Non-pigmented ciliary epithelial cell (primary cell): ENCODE data around the gene ADAM22.

ENCODE experiments used
- DNase-seq: peaks from one replicate; pipeline ENCODE4 v3.0.0-alpha.2; 2010; ENCODE audit warnings: low read depth

The ADAM22 gene

DNA sequence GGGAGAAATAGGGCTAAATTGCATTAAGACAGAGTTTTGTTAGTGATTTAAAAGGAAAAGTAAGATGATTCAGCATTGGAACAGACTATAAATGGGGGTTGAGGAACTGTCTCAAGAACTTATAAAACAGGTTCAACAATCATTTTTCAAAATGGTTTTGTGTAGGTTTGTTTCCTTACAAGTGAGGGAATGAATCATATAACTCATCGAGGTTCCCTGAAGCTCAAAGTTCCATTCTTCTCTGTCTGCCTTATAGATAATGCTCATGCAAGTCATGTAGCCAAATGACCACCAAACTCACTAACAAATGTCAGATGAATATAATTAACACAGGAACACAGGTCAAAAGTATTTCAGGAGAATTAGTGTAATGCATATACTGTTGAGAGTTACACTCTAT is 27.7 kb downstream of the ADAM22 start:
- DNase-seq, result no peak

DNA sequence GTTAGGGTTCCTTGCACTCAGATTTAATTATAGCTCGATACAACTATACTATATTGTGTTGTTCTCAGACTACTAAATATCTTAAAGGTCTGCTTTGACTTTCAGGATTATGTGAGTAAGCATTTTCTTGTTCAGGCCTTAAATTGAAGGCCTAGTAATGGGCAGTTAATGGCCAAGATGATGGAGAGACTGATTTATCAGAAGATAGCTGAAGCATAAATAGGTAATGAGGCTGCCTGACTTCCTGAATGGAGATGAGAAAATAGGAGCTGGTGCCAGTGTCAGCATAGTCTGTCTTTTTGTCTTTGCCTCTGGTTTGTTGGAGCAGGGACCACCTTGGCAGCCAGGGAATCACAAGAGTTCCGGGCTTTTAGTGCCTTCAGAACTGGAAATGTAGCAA is 32.2 kb downstream of the ADAM22 start:
- DNase-seq, result no peak

DNA sequence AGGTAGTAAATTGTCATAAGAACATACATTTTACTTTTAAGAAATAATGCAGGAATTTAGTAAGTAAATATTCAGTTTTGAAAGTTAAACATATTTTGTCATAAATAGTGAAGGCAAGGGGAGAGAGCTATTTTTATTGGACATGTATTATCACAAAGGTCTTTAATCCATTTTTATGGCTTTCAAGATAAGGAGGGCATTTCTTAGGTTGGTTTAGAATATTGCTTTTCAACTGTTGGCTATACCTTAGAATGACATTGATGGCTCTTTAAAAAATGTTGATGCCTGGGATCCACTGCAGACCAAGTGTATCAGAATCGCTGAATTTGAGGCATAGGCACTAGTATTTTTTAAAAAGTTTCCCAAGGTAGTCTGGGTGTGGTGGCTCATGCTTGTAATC is 34.0 kb downstream of the ADAM22 start:
- no peak for DNase-seq

GRCh38 chr7:87982116-87982515 is 48.1 kb downstream of the ADAM22 start:
- DNase-seq, result no peak

- no peak for DNase-seq
These were observed 50.0 kb downstream of the ADAM22 start for GRCh38 chr7:87984088-87984487.

GRCh38 chr7:87993269-87993668 is 59.2 kb downstream of the ADAM22 start:
- no peak for DNase-seq

GRCh38 chr7:87999261-87999660 is 65.2 kb downstream of the ADAM22 start:
- DNase-seq, result no peak

- no peak for DNase-seq
These were observed 67.9 kb downstream of the ADAM22 start for GRCh38 chr7:88001744-88002530.

DNA sequence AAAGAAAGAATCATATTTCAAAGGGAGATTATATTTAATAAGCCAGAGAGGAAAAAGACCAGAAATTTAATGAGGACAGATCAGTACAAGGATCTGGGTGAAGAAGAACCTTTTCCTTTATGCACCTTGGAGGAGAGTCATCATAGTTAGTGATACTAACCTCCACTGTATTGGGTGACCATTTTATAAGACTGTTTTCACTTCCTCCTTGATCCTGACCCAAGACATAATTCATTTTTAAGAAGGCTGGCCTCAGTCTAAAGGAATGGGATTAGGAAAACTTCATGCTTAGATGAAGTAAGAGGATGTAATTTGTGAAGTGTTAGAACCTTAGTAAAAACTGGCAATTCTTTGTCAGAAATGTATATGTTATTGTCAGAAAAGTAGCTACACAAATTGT is 68.6 kb downstream of the ADAM22 start:
- DNase-seq, result no peak

- DNase-seq, result no peak
These were observed 69.5 kb downstream of the ADAM22 start for GRCh38 chr7:88003581-88003980.

DNA sequence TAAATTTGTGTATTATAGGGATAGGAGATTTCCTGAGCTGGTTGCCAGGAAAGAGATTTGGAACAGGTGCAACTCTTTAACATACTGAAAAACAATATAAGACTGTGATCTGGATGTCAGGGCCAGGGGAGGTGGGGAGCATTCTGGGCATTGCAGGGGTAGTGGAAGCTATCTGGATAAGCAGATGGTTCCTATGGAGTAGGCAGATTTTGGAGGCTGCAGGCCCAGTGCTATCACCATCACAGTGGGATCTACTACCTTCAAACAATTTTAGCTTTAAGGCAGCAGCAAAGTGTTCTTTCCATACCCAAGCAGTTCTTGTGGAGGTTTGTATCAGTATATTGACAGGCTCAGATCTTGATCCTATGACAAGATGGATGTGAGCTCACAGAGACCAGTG is 71.1 kb downstream of the ADAM22 start:
- no peak for DNase-seq

DNA sequence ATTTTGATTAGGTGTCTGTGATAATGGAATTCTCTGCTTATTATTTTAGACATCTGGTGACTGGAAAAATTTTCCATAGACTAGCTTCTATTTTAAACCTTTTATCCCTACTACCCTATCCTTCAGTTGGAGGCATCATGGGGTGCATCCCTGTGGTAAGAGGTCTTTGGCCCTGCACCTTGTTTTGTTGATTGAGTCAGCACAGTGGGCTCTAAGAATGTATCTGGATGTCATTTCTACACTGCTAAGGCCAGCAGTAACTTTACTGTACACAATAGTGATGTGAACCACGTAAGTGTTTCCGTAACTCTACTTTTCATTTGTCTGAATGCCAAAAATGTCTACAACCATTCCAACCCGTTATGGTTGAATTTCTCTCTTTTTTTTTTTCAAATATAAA is 75.6 kb downstream of the ADAM22 start:
- DNase-seq, result no peak

- DNase-seq, result no peak
These were observed 78.0 kb downstream of the ADAM22 start for GRCh38 chr7:88012086-88012485.

DNA sequence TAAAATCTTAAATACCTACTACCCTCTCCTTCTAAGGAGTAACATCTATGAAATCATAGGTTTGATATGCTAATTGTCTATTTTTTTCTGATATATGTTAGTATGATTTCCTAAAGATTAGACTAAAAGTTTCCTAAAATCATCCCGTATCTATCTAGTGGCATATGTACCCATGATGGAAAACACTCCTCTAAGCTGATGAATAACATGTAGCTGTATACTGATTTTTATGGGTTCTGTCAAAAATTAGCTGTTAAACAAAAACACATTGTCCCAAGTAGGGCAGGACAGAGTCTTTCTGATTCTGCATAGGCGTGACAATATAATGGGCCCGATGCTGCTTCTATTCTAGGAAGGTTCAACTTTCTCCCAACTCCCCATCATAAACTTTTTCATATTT is 79.9 kb downstream of the ADAM22 start:
- DNase-seq, result no peak

DNA sequence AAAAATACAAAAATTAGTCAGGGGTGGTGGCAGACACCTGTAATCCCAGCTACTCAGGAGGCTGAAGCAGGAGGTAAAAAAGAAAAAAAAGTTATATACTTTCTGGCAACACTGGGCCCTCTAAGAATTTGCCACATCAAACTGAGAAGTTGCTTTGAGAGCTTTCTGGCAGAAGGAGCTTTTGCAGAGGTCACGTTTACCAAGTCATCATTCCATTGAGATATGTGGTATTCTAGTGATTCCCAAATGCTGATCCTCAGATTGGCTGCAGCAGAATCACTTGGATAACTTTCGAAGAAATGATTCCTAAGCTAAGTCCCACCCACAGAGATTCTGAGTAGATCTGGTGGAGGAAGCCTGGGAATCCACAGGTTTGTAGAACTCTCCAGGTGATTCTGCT is 80.5 kb downstream of the ADAM22 start:
- DNase-seq, result no peak

DNA sequence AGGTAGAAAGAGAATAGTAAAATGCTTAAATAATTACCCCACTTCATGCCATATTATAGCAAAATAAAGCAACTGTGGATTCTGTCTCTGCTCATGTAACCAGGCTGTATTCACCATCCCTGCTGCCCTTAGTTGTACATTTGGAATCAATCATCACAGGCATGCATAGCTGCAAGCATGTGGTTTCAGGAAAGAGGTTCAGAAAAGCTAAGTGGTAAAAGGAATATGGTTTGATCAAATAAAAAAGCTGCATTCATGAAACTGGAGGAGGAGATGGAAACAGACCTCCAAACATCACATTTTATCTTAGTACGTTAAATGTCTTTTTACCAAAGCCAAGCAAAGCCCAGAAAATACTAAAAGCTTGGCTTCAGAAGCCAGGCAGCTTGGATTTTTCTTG is 81.3 kb downstream of the ADAM22 start:
- DNase-seq, result no peak

DNA sequence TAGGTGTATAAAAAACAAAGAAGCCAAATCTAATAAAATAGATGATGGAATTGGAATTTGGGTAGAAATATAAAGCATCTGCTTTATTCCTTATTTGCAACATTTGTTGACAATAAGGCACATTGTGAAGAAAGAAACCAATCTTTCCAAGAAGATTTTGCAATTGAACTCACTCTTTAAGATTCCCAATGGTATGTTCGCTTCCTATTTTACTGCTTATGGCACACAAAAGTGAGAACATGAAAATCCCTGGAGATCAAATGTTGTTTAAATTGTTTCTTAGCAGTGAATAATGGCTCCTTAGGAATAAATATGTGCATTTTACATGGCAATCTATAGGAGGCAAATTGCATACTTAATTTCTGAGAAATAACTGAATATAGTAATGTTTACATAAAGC is 84.5 kb downstream of the ADAM22 start:
- no peak for DNase-seq

- DNase-seq, result no peak
These were observed 87.1 kb downstream of the ADAM22 start for GRCh38 chr7:88020953-88021665.

DNA sequence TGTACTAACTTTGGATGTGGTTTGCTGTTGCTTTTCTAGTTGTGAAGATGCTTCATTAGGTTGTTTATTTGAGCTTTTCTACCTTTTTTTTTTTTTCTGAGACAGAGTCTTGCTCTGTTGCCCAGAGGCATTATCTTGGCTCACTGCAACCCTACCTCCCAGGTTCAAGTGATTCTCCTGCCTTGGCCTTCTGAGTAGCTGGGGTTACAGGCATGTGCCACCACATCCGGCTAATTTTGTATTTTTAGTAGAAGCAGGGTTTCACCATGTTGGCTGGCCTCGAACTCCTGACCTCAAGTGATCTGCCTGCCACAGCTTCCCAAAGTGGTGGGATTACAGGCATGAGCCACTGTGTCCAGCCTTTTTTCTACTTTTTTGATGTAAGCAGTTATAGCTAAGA is 93.7 kb downstream of the ADAM22 start:
- DNase-seq, result no peak

DNA sequence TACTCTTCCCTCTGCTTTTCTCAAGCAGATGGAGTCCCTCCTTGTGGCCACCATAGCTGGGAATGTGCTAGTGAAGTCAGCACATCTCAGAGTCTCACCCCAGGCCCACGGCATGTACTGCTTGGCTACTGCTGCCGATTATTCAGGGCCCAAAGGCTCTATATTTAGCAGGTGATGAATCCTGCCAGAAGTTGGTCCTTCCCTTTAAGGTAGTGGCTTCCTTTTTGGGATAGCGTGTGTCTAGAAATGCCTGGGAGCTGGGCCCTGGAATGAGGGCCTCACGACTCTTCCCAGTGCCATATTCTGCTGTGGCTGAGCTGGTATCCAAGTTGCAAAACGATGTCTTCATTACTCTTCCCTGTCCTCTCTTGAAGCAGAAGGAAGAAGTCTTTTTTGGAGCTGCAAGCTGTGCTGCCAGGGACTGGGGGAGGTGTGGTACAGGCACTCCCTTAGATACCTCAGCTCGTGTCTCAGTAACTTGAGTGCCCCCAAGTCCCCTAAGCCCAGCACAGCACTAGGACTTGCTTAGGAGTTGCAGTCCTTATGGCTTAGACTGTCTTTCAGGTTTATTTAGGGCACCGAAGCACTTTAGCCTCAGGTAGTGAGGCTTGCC is 100.1 kb downstream of the ADAM22 start:
- DNase-seq, result no peak

- no peak for DNase-seq
These were observed 103.0 kb downstream of the ADAM22 start for GRCh38 chr7:88037050-88037449.

- DNase-seq, result peak; percentile 6
These were observed 106.6 kb downstream of the ADAM22 start for GRCh38 chr7:88040694-88041093.

DNA sequence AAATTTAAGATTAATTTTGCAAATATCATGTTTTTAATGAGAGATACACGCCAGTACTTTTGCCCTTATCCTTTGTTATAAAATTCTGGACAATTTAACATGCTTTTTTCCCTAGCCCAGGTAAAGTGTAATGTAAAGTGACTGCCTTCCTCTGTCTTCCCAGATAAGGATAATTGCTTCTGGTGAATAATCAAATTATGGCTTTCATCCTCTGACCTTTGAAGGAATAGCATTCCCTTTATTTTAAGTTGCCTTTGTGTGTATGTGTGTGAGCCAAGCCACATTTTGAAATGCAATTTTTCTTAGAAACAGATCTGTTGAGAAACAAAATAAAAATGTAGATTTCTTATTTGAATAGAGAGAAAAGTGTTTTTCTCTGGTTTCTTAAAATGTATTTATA is 107.5 kb downstream of the ADAM22 start:
- no peak for DNase-seq
